ENCODE results near the gene RALGAPA2.

The RALGAPA2 gene

GRCh38 chr20:20531283-20531682 lies 181.2 kb downstream of the RALGAPA2 start:
- H3K4me3 ChIP-seq (ENCODE audit: low read depth, low read length, poor library complexity, severe bottlenecking) = no peak overlapping the region

GRCh38 chr20:20530428-20531151 lies 181.9 kb downstream of the RALGAPA2 start:
- H3K9me2 ChIP-seq (ENCODE audit: low read depth, low read length) = no peaks in the 10 kb centered on the region
- no peaks in the 10 kb centered on the region for H3K27me3 ChIP-seq (ENCODE audit: insufficient read depth, low read length)
- H3F3A ChIP-seq (ENCODE audit: insufficient read depth, low read length) = no peaks in the 10 kb centered on the region
- TF ChIP-seq CTCF (IDR thresholded peaks at IDR 0.05; ENCODE audit: low read length) (no peak), EZH2 (IDR thresholded peaks at IDR 0.05; ENCODE audit: borderline replicate concordance, low read length) (no peak)
- H4K20me1 ChIP-seq (ENCODE audit: insufficient read depth, low read length) = no peaks in the 10 kb centered on the region
- no peaks in the 10 kb centered on the region for H3K79me2 ChIP-seq (ENCODE audit: insufficient read depth, low read length)
- H2AFZ ChIP-seq (ENCODE audit: low read length) = no peak overlapping the region
- H3K9me3 ChIP-seq (ENCODE audit: low read length) = no peaks in the 10 kb centered on the region
- H3K4me3 ChIP-seq (ENCODE audit: low read depth, low read length, poor library complexity, severe bottlenecking) = no peak overlapping the region
- no peaks in the 10 kb centered on the region for H3K36me3 ChIP-seq (ENCODE audit: insufficient read depth, low read length)
- no peak overlapping the region for H3K9ac ChIP-seq (ENCODE audit: low read length)
- H3K4me1 ChIP-seq (ENCODE audit: insufficient read depth, low read length, severe bottlenecking) = no peaks in the 10 kb centered on the region
- H3K27ac ChIP-seq (ENCODE audit: low read depth, low read length, poor library complexity, severe bottlenecking) = no peak overlapping the region
- H3K4me2 ChIP-seq (ENCODE audit: low read length) = no peak overlapping the region

More at GRCh38 chr20:20531283-20531682, 181.2 kb downstream of the RALGAPA2 start:
- Histone ChIP-seq H2AFZ (ENCODE audit: low read length) (no peak overlapping the region), H3K9me3 (ENCODE audit: low read length) (no peaks in the 10 kb centered on the region), H3K36me3 (ENCODE audit: insufficient read depth, low read length) (no peaks in the 10 kb centered on the region), H3K4me2 (ENCODE audit: low read length) (no peak overlapping the region), H3K9me2 (ENCODE audit: low read depth, low read length) (no peaks in the 10 kb centered on the region), H3K79me2 (ENCODE audit: insufficient read depth, low read length) (no peaks in the 10 kb centered on the region), H3F3A (ENCODE audit: insufficient read depth, low read length) (no peaks in the 10 kb centered on the region), H3K27ac (ENCODE audit: low read depth, low read length, poor library complexity, severe bottlenecking) (no peak overlapping the region), H3K9ac (ENCODE audit: low read length) (no peak overlapping the region), H4K20me1 (ENCODE audit: insufficient read depth, low read length) (no peaks in the 10 kb centered on the region), H3K4me1 (ENCODE audit: insufficient read depth, low read length, severe bottlenecking) (no peaks in the 10 kb centered on the region), H3K27me3 (ENCODE audit: insufficient read depth, low read length) (no peaks in the 10 kb centered on the region)
- TF ChIP-seq EZH2 (IDR thresholded peaks at IDR 0.05; ENCODE audit: borderline replicate concordance, low read length) = no peak
- no peak for TF ChIP-seq CTCF (IDR thresholded peaks at IDR 0.05; ENCODE audit: low read length)

GRCh38 chr20:20529597-20529996 lies 182.8 kb downstream of the RALGAPA2 start:
- no peaks in the 10 kb centered on the region for H4K20me1 ChIP-seq (ENCODE audit: insufficient read depth, low read length)
- H3K4me2 ChIP-seq (ENCODE audit: low read length) = no peak overlapping the region

More at GRCh38 chr20:20529597-20529996, 182.8 kb downstream of the RALGAPA2 start:
- Histone ChIP-seq H2AFZ (ENCODE audit: low read length) (no peak overlapping the region), H3K4me1 (ENCODE audit: insufficient read depth, low read length, severe bottlenecking) (no peaks in the 10 kb centered on the region), H3K9me2 (ENCODE audit: low read depth, low read length) (no peaks in the 10 kb centered on the region), H3K27me3 (ENCODE audit: insufficient read depth, low read length) (no peaks in the 10 kb centered on the region), H3K79me2 (ENCODE audit: insufficient read depth, low read length) (no peaks in the 10 kb centered on the region), H3K27ac (ENCODE audit: low read depth, low read length, poor library complexity, severe bottlenecking) (no peak overlapping the region), H3K4me3 (ENCODE audit: low read depth, low read length, poor library complexity, severe bottlenecking) (no peak overlapping the region), H3K9ac (ENCODE audit: low read length) (no peak overlapping the region), H3K9me3 (ENCODE audit: low read length) (no peaks in the 10 kb centered on the region), H3K36me3 (ENCODE audit: insufficient read depth, low read length) (no peaks in the 10 kb centered on the region), H3F3A (ENCODE audit: insufficient read depth, low read length) (no peaks in the 10 kb centered on the region)
- TF ChIP-seq CTCF (IDR thresholded peaks at IDR 0.05; ENCODE audit: low read length) (no peak), EZH2 (IDR thresholded peaks at IDR 0.05; ENCODE audit: borderline replicate concordance, low read length) (no peak)

Measured in OCI-LY1 (cell line).